H9 (cell line): ENCODE results near the gene FOXA2. TPM values are rescaled to one million over a fixed set of nuclear protein-coding genes. Genes with fewer than 3 reads are reported as not detected.

Experiments used
- DNase-seq: peaks from one replicate; pipeline ENCODE4 v3.0.0-alpha.2; 2017
- H2AFZ ChIP-seq: one replicate; pipeline ENCODE4 v1.6.1; 2013; ENCODE audit warnings: mild to moderate bottlenecking, low read length, control low read depth, moderate library complexity
- H2AK5ac ChIP-seq: 2 replicates; pipeline ENCODE4 v1.6.1; 2013; ENCODE audit warnings: low read length, control low read depth, mixed read lengths; ENCODE audit not compliant: insufficient read length
- H2BK120ac ChIP-seq: one replicate; pipeline ENCODE4 v1.6.1; 2013; ENCODE audit warnings: low read depth, mild to moderate bottlenecking, low read length, control low read depth, inconsistent platforms; ENCODE audit not compliant: poor library complexity, severe bottlenecking
- H2BK12ac ChIP-seq: 2 replicates; pipeline ENCODE4 v1.6.1; 2013; ENCODE audit warnings: low read length, control low read depth, mixed read lengths, low read depth; ENCODE audit not compliant: insufficient read length
- H2BK15ac ChIP-seq: 2 replicates; pipeline ENCODE4 v1.6.1; 2013; ENCODE audit warnings: low read depth, low read length, control low read depth
- H2BK20ac ChIP-seq: one replicate; pipeline ENCODE4 v1.6.1; 2013; ENCODE audit warnings: low read depth, mild to moderate bottlenecking, low read length, control low read depth, inconsistent platforms; ENCODE audit not compliant: poor library complexity, severe bottlenecking
- H2BK5ac ChIP-seq: 2 replicates; pipeline ENCODE4 v1.6.1; 2013; ENCODE audit warnings: low read length, control low read depth, mixed read lengths; ENCODE audit not compliant: insufficient read length
- H3K14ac ChIP-seq: 2 replicates; pipeline ENCODE4 v1.6.1; 2013; ENCODE audit warnings: low read length, control low read depth; ENCODE audit not compliant: insufficient read depth
- H3K18ac ChIP-seq: 2 replicates; pipeline ENCODE4 v1.6.1; 2013; ENCODE audit warnings: low read depth, mild to moderate bottlenecking, mixed read lengths, low read length, control low read depth; ENCODE audit not compliant: insufficient read length
- H3K23ac ChIP-seq: 2 replicates; pipeline ENCODE4 v1.6.1; 2013; ENCODE audit warnings: low read length, control low read depth, mixed read lengths, low read depth; ENCODE audit not compliant: insufficient read length
- H3K23me2 ChIP-seq: 2 replicates; pipeline ENCODE4 v1.6.1; 2013; ENCODE audit warnings: low read depth, mild to moderate bottlenecking, mixed read lengths, low read length, control low read depth; ENCODE audit not compliant: insufficient read length, poor library complexity, severe bottlenecking
- H3K27ac ChIP-seq: 2 replicates; pipeline ENCODE4 v1.5.1; 2013; ENCODE audit warnings: low read length, control low read depth, mixed read lengths, low read depth; ENCODE audit not compliant: insufficient read length
- H3K27me3 ChIP-seq: 2 replicates; pipeline ENCODE4 v1.6.1; 2013; ENCODE audit warnings: low read length, control low read depth, inconsistent platforms; ENCODE audit not compliant: insufficient read depth
- H3K4ac ChIP-seq: 2 replicates; pipeline ENCODE4 v1.6.1; 2013; ENCODE audit warnings: low read depth, mild to moderate bottlenecking, control low read depth, inconsistent platforms, low read length, moderate library complexity
- H3K4me1 ChIP-seq: 2 replicates; pipeline ENCODE4 v1.6.1; 2013; ENCODE audit warnings: low read length, control low read depth, inconsistent platforms; ENCODE audit not compliant: insufficient read depth
- H3K4me2 ChIP-seq: 2 replicates; pipeline ENCODE4 v1.6.1; 2013; ENCODE audit warnings: low read length, control low read depth, mixed read lengths; ENCODE audit not compliant: insufficient read length, insufficient read depth
- H3K56ac ChIP-seq: 2 replicates; pipeline ENCODE4 v1.6.1; 2013; ENCODE audit warnings: low read depth, mild to moderate bottlenecking, mixed read lengths, low read length, control low read depth; ENCODE audit not compliant: insufficient read length
- H3K79me1 ChIP-seq: 2 replicates; pipeline ENCODE4 v1.6.1; 2013; ENCODE audit warnings: low read depth, mild to moderate bottlenecking, moderate library complexity, low read length, control low read depth, inconsistent platforms; ENCODE audit not compliant: insufficient read depth, poor library complexity, severe bottlenecking
- H3K79me2 ChIP-seq: 2 replicates; pipeline ENCODE4 v1.6.1; 2013; ENCODE audit warnings: low read length, control low read depth, inconsistent platforms; ENCODE audit not compliant: insufficient read depth
- H3K9ac ChIP-seq: 2 replicates; pipeline ENCODE4 v1.6.1; 2013; ENCODE audit warnings: low read length, control low read depth, mixed read lengths; ENCODE audit not compliant: insufficient read length; ENCODE audit errors: extremely low read depth
- H3K9me3 ChIP-seq: one replicate; pipeline ENCODE4 v1.6.1; 2013; ENCODE audit warnings: low read depth, low read length, inconsistent platforms; ENCODE audit not compliant: control insufficient read depth
- H3T11ph ChIP-seq: one replicate; pipeline ENCODE4 v1.6.1; 2013; ENCODE audit warnings: mild to moderate bottlenecking, low read length, control low read depth, inconsistent platforms
- H4K20me1 ChIP-seq: one replicate; pipeline ENCODE4 v1.6.1; 2013; ENCODE audit not compliant: control insufficient read depth, insufficient read length, insufficient read depth
- H4K5ac ChIP-seq: 2 replicates; pipeline ENCODE4 v1.6.1; 2013; ENCODE audit warnings: low read depth, mild to moderate bottlenecking, mixed read lengths, low read length, control low read depth; ENCODE audit not compliant: insufficient read length
- H4K8ac ChIP-seq: replicated peaks from 2 replicates; pipeline ENCODE4 v1.6.1; 2013; ENCODE audit warnings: low read length, control low read depth, mixed read lengths, low read depth; ENCODE audit not compliant: insufficient read length
- H4K91ac ChIP-seq: 2 replicates; pipeline ENCODE4 v1.6.1; 2013; ENCODE audit warnings: low read depth, mild to moderate bottlenecking, moderate library complexity, mixed read lengths, low read length, control low read depth; ENCODE audit not compliant: insufficient read length
- H3K27ac Mint-ChIP-seq, 3 experiments: 2 replicates in 2 of 3; 3 replicates in 1 of 3; pipeline ENCODE4 v1.8.0; 2020 to 2021; ENCODE audit warnings: mixed read lengths in 3 of 3, mild to moderate bottlenecking in 1 of 3, moderate library complexity in 1 of 3
- H3K27me3 Mint-ChIP-seq: 2 replicates; pipeline ENCODE4 v1.8.0; 2021; ENCODE audit warnings: low read depth, mild to moderate bottlenecking, moderate library complexity, mixed read lengths
- H3K36me3 Mint-ChIP-seq, 3 experiments: 2 replicates in 2 of 3; 3 replicates in 1 of 3; pipeline ENCODE4 v1.8.0; 2020 to 2021; ENCODE audit warnings: low read depth in 3 of 3, mixed read lengths in 3 of 3; ENCODE audit not compliant: insufficient read depth in 1 of 3
- H3K4me1 Mint-ChIP-seq, 2 experiments: 2 replicates each; pipeline ENCODE4 v1.8.0; 2020; ENCODE audit warnings: mixed read lengths in 2 of 2
- H3K4me3 Mint-ChIP-seq, 2 experiments: 2 replicates in 1 of 2; 3 replicates in 1 of 2; pipeline ENCODE4 v1.8.0; 2020 to 2021; ENCODE audit warnings: mild to moderate bottlenecking in 2 of 2, mixed read lengths in 2 of 2, moderate library complexity in 1 of 2
- H3K9me3 Mint-ChIP-seq, 2 experiments: 2 replicates in 1 of 2; 3 replicates in 1 of 2; pipeline ENCODE4 v1.8.0; 2020; ENCODE audit warnings: mild to moderate bottlenecking in 2 of 2, mixed read lengths in 2 of 2, moderate library complexity in 1 of 2
- CTCF ChIP-seq: fragments of 200-600 bp; sonication (generic); conservative IDR thresholded peaks from 3 replicates; pipeline ENCODE4 v1.8.0; 2021; ENCODE audit warnings: antibody characterized with exemption, mild to moderate bottlenecking
- WGBS: extraction: QIAGEN DNeasy Blood & Tissue Kit; methylation state at CpG from one replicate; pipeline ENCODE4 v1.1.7; 2013; ENCODE audit warnings: missing lambda C conversion rate, low lambda C conversion rate, mixed read lengths; ENCODE audit not compliant: insufficient read length; ENCODE audit errors: extremely low coverage; 5-methylcytosine and 5-hydroxymethylcytosine counted together
- total RNA-seq: library from RNA; stranded (reverse); gene quantifications from 2 replicates; pipeline ENCODE4 v1.2.1, GENCODE V29; 2021

Gene FOXA2
- total RNA-seq, 1 experiment from 2014 or later: not detected

GRCh38 chr20:22533823-22534751 is 50.3 kb downstream of the FOXA2 start:
- Histone ChIP-seq H3K79me1 (no peaks in the 10 kb centered on the region), H2BK12ac (no peak overlapping the region), H4K91ac (no peak overlapping the region), H2AK5ac (no peak overlapping the region), H3K56ac (no peak overlapping the region), H3K4me2 (no peak overlapping the region), H3K9ac (no peak overlapping the region), H3K9me3 (no peaks in the 10 kb centered on the region), H3T11ph (no peak overlapping the region), H3K27ac (no peak overlapping the region), H3K79me2 (no peaks in the 10 kb centered on the region), H2BK120ac (no peak overlapping the region), H3K4ac (no peak overlapping the region), H4K5ac (no peak overlapping the region), H2BK20ac (no peak overlapping the region), H3K18ac (no peak overlapping the region), H2AFZ (no peak overlapping the region), H4K8ac (no peak overlapping the region), H3K23ac (no peak overlapping the region), H2BK15ac (no peak overlapping the region), H3K23me2 (no peaks in the 10 kb centered on the region), H4K20me1 (no peaks in the 10 kb centered on the region), H2BK5ac (no peak overlapping the region), H3K27me3 (no peaks in the 10 kb centered on the region; the same call in 1 of the 2 replicates), H3K14ac (no peak overlapping the region), H3K4me1 (peaks cover 9% of the 10 kb centered on the region)
- H3K9me3 Mint-ChIP-seq: no peaks in the 10 kb centered on the region; a peak in 1 of 5 replicates
- DNase-seq: no peak
- peaks cover 27 to 29% of the 10 kb centered on the region in 2 experiments for H3K4me1 Mint-ChIP-seq
- H3K27ac Mint-ChIP-seq: no peak overlapping the region
- no peak overlapping the region for H3K4me3 Mint-ChIP-seq
- no peak for TF ChIP-seq CTCF
- H3K36me3 Mint-ChIP-seq: no peaks in the 10 kb centered on the region; a peak in 1 of 7 replicates
- no CpG with 5 or more reads among the region's 10 CpGs for WGBS
- H3K27me3 Mint-ChIP-seq: peaks cover 57% of the 10 kb centered on the region
